ENCODE results near the gene TK2.

The TK2 gene

DNA sequence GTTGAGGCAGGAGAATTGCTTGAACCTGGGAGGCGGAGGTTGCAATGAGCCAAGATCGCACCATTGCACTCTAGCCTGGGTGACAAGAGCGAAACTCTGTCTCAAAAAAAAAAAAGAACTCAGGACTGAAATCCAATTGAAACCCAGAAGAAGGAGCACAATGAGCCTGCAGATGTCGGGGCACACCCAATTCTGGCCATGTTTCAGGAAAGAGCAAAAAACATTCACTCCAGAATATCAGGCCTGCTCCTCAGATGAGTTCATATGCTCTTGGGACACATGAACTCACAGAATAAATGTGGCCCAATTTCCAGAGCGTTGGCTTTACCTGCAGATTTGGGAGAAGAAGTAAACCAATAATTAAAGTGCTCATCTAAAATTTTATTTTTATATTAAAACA is 26.4 kb upstream of the TK2 start:
- peaks cover 0 to 18% (median 14%) of the 10 kb centered on the region in 3 experiments for H3K27me3 ChIP-seq (ENCODE audit: control insufficient read depth in 3 of 3, insufficient read depth in 3 of 3, low read depth in 1 of 3, low read length in 3 of 3)
- no peak overlapping the region for H2AK5ac ChIP-seq (ENCODE audit: low read depth, low read length)
- no peak overlapping the region for H3K9ac ChIP-seq (ENCODE audit: low read depth, low read length, poor library complexity)
- no peak overlapping the region for H2BK12ac ChIP-seq (ENCODE audit: low read length)
- no peak overlapping the region for H4K91ac ChIP-seq (ENCODE audit: low read depth, low read length, poor library complexity)
- no peak overlapping the region for H3K14ac ChIP-seq (ENCODE audit: low read length)
- DNase-seq (ENCODE audit: low spot score) = no peak
- H3K9me3 ChIP-seq (replicated peaks in 1 of 2; ENCODE audit: control insufficient read depth in 2 of 2, insufficient read depth in 1 of 2, low read depth in 1 of 2, low read length in 2 of 2) = no peaks in the 10 kb centered on the region
- H4K8ac ChIP-seq (ENCODE audit: low read depth, low read length) = no peak overlapping the region
- H3K79me1 ChIP-seq (ENCODE audit: low read depth, low read length) = no peaks in the 10 kb centered on the region
- H3K36me3 ChIP-seq (replicated peaks in 1 of 2; ENCODE audit: control insufficient read depth in 2 of 2, insufficient read depth in 2 of 2, low read length in 2 of 2) = no peaks in the 10 kb centered on the region
- peaks cover 8 to 10% of the 10 kb centered on the region in 2 donors for H3K4me1 ChIP-seq (ENCODE audit: control insufficient read depth in 2 of 2, insufficient read depth in 1 of 2, low read depth in 1 of 2, low read length in 2 of 2)
- H3K27ac ChIP-seq (replicated peaks; ENCODE audit: low read length) = no peak overlapping the region
- H3K4me2 ChIP-seq (ENCODE audit: insufficient read depth, low read length, poor library complexity, severe bottlenecking) = no peak overlapping the region
- no CpG with 5 or more reads among the region's 5 CpGs for WGBS, 2 donors (ENCODE audit: extremely low coverage in 2 of 2, insufficient read length in 2 of 2, insufficient replicate concordance in 1 of 2)
- H3K4ac ChIP-seq (ENCODE audit: low read length) = no peak overlapping the region
- no peak overlapping the region for H3K23ac ChIP-seq (ENCODE audit: low read depth, low read length, poor library complexity)
- no peak overlapping the region for H2BK5ac ChIP-seq (ENCODE audit: low read length)
- H3K18ac ChIP-seq (ENCODE audit: low read length) = no peak overlapping the region
- no peak overlapping the region for H3K4me3 ChIP-seq (ENCODE audit: low read length in 2 of 2)
- H2BK15ac ChIP-seq (ENCODE audit: low read length) = no peak overlapping the region
- no peak overlapping the region for H2AFZ ChIP-seq (ENCODE audit: low read length)
- no peak overlapping the region for H2BK120ac ChIP-seq (ENCODE audit: low read depth, low read length)

DNA sequence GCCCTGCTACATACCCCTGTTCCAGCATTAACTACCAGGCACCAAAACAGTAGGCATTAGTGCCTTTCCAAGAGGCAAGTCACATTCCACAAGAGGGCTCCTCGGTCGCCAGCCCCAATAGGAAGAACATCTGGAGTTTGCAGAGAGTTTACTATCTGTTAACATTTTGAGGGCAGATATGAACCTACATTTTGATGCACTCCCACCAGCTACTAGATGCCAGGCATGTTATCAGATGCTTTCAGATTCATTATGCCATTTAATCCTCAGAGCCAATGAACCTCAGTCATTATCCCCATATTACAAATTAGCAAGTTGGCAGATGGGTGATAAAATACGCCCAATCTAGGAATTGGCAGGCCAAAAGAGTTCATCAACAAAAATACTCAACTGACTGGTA is 25.1 kb upstream of the TK2 start:
- Histone ChIP-seq H3K9ac (ENCODE audit: low read depth, low read length, poor library complexity) (no peak overlapping the region), H3K79me1 (ENCODE audit: low read depth, low read length) (no peaks in the 10 kb centered on the region), H3K4me2 (ENCODE audit: insufficient read depth, low read length, poor library complexity, severe bottlenecking) (no peak overlapping the region), H2BK15ac (ENCODE audit: low read length) (no peak overlapping the region), H3K4me1 (ENCODE audit: control insufficient read depth in 2 of 2, insufficient read depth in 1 of 2, low read depth in 1 of 2, low read length in 2 of 2) (peaks cover 0 to under 1% of the 10 kb centered on the region in 2 donors), H2AK5ac (ENCODE audit: low read depth, low read length) (no peak overlapping the region), H3K4ac (ENCODE audit: low read length) (no peak overlapping the region), H2BK5ac (ENCODE audit: low read length) (no peak overlapping the region), H3K4me3 (ENCODE audit: low read length in 2 of 2) (no peak overlapping the region), H2BK120ac (ENCODE audit: low read depth, low read length) (no peak overlapping the region), H3K27ac (replicated peaks; ENCODE audit: low read length) (no peak overlapping the region), H2BK12ac (ENCODE audit: low read length) (no peak overlapping the region), H4K91ac (ENCODE audit: low read depth, low read length, poor library complexity) (no peak overlapping the region), H3K23ac (ENCODE audit: low read depth, low read length, poor library complexity) (no peak overlapping the region), H4K8ac (ENCODE audit: low read depth, low read length) (no peak overlapping the region), H3K27me3 (ENCODE audit: control insufficient read depth in 3 of 3, insufficient read depth in 3 of 3, low read depth in 1 of 3, low read length in 3 of 3) (peaks cover 0 to 18% (median 14%) of the 10 kb centered on the region in 3 experiments), H3K9me3 (replicated peaks in 1 of 2; ENCODE audit: control insufficient read depth in 2 of 2, insufficient read depth in 1 of 2, low read depth in 1 of 2, low read length in 2 of 2) (no peaks in the 10 kb centered on the region), H3K18ac (ENCODE audit: low read length) (no peak overlapping the region), H3K14ac (ENCODE audit: low read length) (no peak overlapping the region), H2AFZ (ENCODE audit: low read length) (no peak overlapping the region), H3K36me3 (replicated peaks in 1 of 2; ENCODE audit: control insufficient read depth in 2 of 2, insufficient read depth in 2 of 2, low read length in 2 of 2) (no peaks in the 10 kb centered on the region)
- no CpG with 5 or more reads among the region's 3 CpGs for WGBS, 2 donors (ENCODE audit: extremely low coverage in 2 of 2, insufficient read length in 2 of 2, insufficient replicate concordance in 1 of 2)
- DNase-seq (ENCODE audit: low spot score) = no peak

DNA sequence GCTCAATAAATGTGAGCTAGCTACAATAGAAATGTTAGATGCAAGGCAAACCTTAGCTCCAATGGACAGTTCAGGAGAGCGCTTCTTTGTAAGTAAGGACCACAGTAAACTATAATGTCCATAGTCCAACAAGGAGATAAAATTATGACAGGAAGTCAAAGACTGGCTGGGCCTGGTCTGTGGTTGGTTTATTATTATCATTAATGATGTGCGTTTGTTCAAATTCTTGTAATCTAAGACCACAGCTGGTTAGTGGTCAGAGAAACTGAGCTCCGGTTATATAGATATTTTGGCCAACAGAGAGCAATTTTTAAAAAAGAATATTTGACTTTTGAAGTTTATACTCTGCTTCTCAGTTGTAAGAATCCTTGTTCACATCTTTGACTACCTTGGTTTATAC is 24.6 kb upstream of the TK2 start:
- no peak for DNase-seq (ENCODE audit: low spot score)
- no peak overlapping the region for H3K14ac ChIP-seq (ENCODE audit: low read length)
- H2BK12ac ChIP-seq (ENCODE audit: low read length) = no peak overlapping the region
- no peaks in the 10 kb centered on the region for H3K79me1 ChIP-seq (ENCODE audit: low read depth, low read length)
- H3K27ac ChIP-seq (replicated peaks; ENCODE audit: low read length) = no peak overlapping the region
- no CpG with 5 or more reads among the region's 3 CpGs for WGBS, 2 donors (ENCODE audit: extremely low coverage in 2 of 2, insufficient read length in 2 of 2, insufficient replicate concordance in 1 of 2)
- H3K9ac ChIP-seq (ENCODE audit: low read depth, low read length, poor library complexity) = no peak overlapping the region
- H2BK5ac ChIP-seq (ENCODE audit: low read length) = no peak overlapping the region
- no peak overlapping the region for H3K4me2 ChIP-seq (ENCODE audit: insufficient read depth, low read length, poor library complexity, severe bottlenecking)
- H3K4me1 ChIP-seq (ENCODE audit: control insufficient read depth in 2 of 2, insufficient read depth in 1 of 2, low read depth in 1 of 2, low read length in 2 of 2) = no peaks in the 10 kb centered on the region
- H4K91ac ChIP-seq (ENCODE audit: low read depth, low read length, poor library complexity) = no peak overlapping the region
- no peak overlapping the region for H2BK15ac ChIP-seq (ENCODE audit: low read length)
- no peak overlapping the region for H3K4me3 ChIP-seq (ENCODE audit: low read length in 2 of 2)
- H3K18ac ChIP-seq (ENCODE audit: low read length) = no peak overlapping the region
- H3K27me3 ChIP-seq (ENCODE audit: control insufficient read depth in 3 of 3, insufficient read depth in 3 of 3, low read depth in 1 of 3, low read length in 3 of 3) = peaks cover 0 to 18% (median 14%) of the 10 kb centered on the region in 3 experiments
- H2AFZ ChIP-seq (ENCODE audit: low read length) = no peak overlapping the region
- no peak overlapping the region for H3K4ac ChIP-seq (ENCODE audit: low read length)
- H2BK120ac ChIP-seq (ENCODE audit: low read depth, low read length) = no peak overlapping the region
- H2AK5ac ChIP-seq (ENCODE audit: low read depth, low read length) = no peak overlapping the region
- H3K9me3 ChIP-seq (replicated peaks in 1 of 2; ENCODE audit: control insufficient read depth in 2 of 2, insufficient read depth in 1 of 2, low read depth in 1 of 2, low read length in 2 of 2) = no peaks in the 10 kb centered on the region
- no peaks in the 10 kb centered on the region for H3K36me3 ChIP-seq (replicated peaks in 1 of 2; ENCODE audit: control insufficient read depth in 2 of 2, insufficient read depth in 2 of 2, low read length in 2 of 2)
- H4K8ac ChIP-seq (ENCODE audit: low read depth, low read length) = no peak overlapping the region
- no peak overlapping the region for H3K23ac ChIP-seq (ENCODE audit: low read depth, low read length, poor library complexity)

DNA sequence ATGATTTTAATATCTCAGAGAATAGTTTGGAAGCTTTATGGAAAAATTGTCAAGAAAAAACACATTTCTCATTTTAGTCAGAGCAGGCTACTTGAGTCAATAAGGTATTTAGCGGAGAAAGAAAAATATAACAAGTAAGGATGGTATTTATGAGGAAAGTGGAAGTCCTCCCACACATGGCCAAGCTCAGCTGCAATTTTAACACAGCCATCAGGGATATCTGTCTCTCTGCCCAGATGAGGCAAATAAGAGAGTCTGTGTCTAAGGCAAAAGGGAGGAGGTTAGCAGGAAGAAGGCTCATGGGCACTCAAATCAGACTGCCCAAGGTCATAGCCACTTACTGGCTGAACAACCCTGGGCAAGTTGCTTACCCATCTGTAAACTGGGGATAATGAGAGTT is 24.2 kb upstream of the TK2 start:
- no peak overlapping the region for H2BK12ac ChIP-seq (ENCODE audit: low read length)
- no peak overlapping the region for H4K91ac ChIP-seq (ENCODE audit: low read depth, low read length, poor library complexity)
- no peak overlapping the region for H3K4me3 ChIP-seq (ENCODE audit: low read length in 2 of 2)
- H2BK5ac ChIP-seq (ENCODE audit: low read length) = no peak overlapping the region
- H4K8ac ChIP-seq (ENCODE audit: low read depth, low read length) = no peak overlapping the region
- no peaks in the 10 kb centered on the region for H3K4me1 ChIP-seq (ENCODE audit: control insufficient read depth in 2 of 2, insufficient read depth in 1 of 2, low read depth in 1 of 2, low read length in 2 of 2)
- H3K18ac ChIP-seq (ENCODE audit: low read length) = no peak overlapping the region
- no peak overlapping the region for H3K4me2 ChIP-seq (ENCODE audit: insufficient read depth, low read length, poor library complexity, severe bottlenecking)
- no peak overlapping the region for H3K23ac ChIP-seq (ENCODE audit: low read depth, low read length, poor library complexity)
- H3K14ac ChIP-seq (ENCODE audit: low read length) = no peak overlapping the region
- H3K36me3 ChIP-seq (replicated peaks in 1 of 2; ENCODE audit: control insufficient read depth in 2 of 2, insufficient read depth in 2 of 2, low read length in 2 of 2) = no peaks in the 10 kb centered on the region
- no peaks in the 10 kb centered on the region for H3K79me1 ChIP-seq (ENCODE audit: low read depth, low read length)
- H2BK120ac ChIP-seq (ENCODE audit: low read depth, low read length) = no peak overlapping the region
- H3K9ac ChIP-seq (ENCODE audit: low read depth, low read length, poor library complexity) = no peak overlapping the region
- no peaks in the 10 kb centered on the region for H3K9me3 ChIP-seq (replicated peaks in 1 of 2; ENCODE audit: control insufficient read depth in 2 of 2, insufficient read depth in 1 of 2, low read depth in 1 of 2, low read length in 2 of 2)
- H2AFZ ChIP-seq (ENCODE audit: low read length) = no peak overlapping the region
- H2BK15ac ChIP-seq (ENCODE audit: low read length) = no peak overlapping the region
- no peak overlapping the region for H2AK5ac ChIP-seq (ENCODE audit: low read depth, low read length)
- no peak for DNase-seq (ENCODE audit: low spot score)
- no peak overlapping the region for H3K4ac ChIP-seq (ENCODE audit: low read length)
- no peak overlapping the region for H3K27ac ChIP-seq (replicated peaks; ENCODE audit: low read length)
- H3K27me3 ChIP-seq (ENCODE audit: control insufficient read depth in 3 of 3, insufficient read depth in 3 of 3, low read depth in 1 of 3, low read length in 3 of 3) = peaks cover 0 to 14% (median 13%) of the 10 kb centered on the region in 3 experiments
- 100% methylated on average over 1 of the region's 1 CpG; no CpG with 5 or more reads in 1 of the 2 donors for WGBS, 2 donors (ENCODE audit: extremely low coverage in 2 of 2, insufficient read length in 2 of 2, insufficient replicate concordance in 1 of 2)
